OCI-LY7 (cell line): ENCODE measurements around the gene SPATS2L. TPM values are rescaled to one million over a fixed set of nuclear protein-coding genes. Genes with fewer than 3 reads are reported as not detected.

Source experiments
- BruUV-seq: library from RNA; stranded (reverse); fragments of 400-500 nt; replicated peaks from 2 replicates; lab custom pipeline; 2021; lab: Mats Ljungman, UMichigan
- CTCF ChIA-PET: fragments of 300-600 bp; sonication (Branson Sonifier 250); formaldehyde crosslinking; loops from one replicate; lab custom pipeline; 2022; ENCODE audit warnings: antibody characterized with exemption; ENCODE audit not compliant: unreplicated experiment; lab: Charles Lee
- POLR2A ChIA-PET: fragments of 300-600 bp; sonication (Branson Sonifier 250); formaldehyde crosslinking; loops from one replicate; lab custom pipeline; 2022; ENCODE audit warnings: antibody characterized with exemption; lab: Charles Lee
- DNase-seq: peaks from one replicate; pipeline ENCODE4 v3.0.0-alpha.2; 2015; ENCODE audit warnings: low spot score
- H2AFZ ChIP-seq: fragments of 200-600 bp; sonication (generic), shearing (Covaris generic); 2 replicates; pipeline ENCODE4 v1.6.1; 2014; ENCODE audit warnings: mild to moderate bottlenecking, antibody characterized with exemption, low read length, moderate library complexity
- H3K27ac ChIP-seq: fragments of 200-600 bp; sonication (generic); 2 replicates; pipeline ENCODE4 v1.5.1; 2014; ENCODE audit warnings: mixed run types, low read depth, mild to moderate bottlenecking, moderate library complexity, low read length, inconsistent platforms; ENCODE audit not compliant: poor library complexity, severe bottlenecking
- H3K36me3 ChIP-seq: fragments of 200-600 bp; sonication (generic); 2 replicates; pipeline ENCODE4 v1.6.1; 2014; ENCODE audit warnings: mild to moderate bottlenecking, antibody characterized with exemption, low read length, moderate library complexity, mixed read lengths; ENCODE audit not compliant: insufficient read depth
- H3K4me1 ChIP-seq: fragments of 200-600 bp; sonication (generic); 2 replicates; pipeline ENCODE4 v1.5.1; 2014; ENCODE audit warnings: mild to moderate bottlenecking, low read length; ENCODE audit not compliant: insufficient read depth, poor library complexity, severe bottlenecking
- H3K4me2 ChIP-seq: fragments of 200-600 bp; sonication (generic); 2 replicates; pipeline ENCODE4 v1.6.1; 2014; ENCODE audit warnings: mild to moderate bottlenecking, low read length
- H3K4me3 ChIP-seq: fragments of 200-600 bp; sonication (generic); 2 replicates; pipeline ENCODE4 v1.5.1; 2014; ENCODE audit warnings: mild to moderate bottlenecking, low read depth, low read length; ENCODE audit not compliant: poor library complexity, severe bottlenecking
- H3K79me2 ChIP-seq: fragments of 200-600 bp; sonication (generic); 2 replicates; pipeline ENCODE4 v1.6.1; 2016; ENCODE audit warnings: low read depth, mild to moderate bottlenecking, low read length, moderate library complexity, mixed read lengths; ENCODE audit not compliant: insufficient read depth
- H3K9me2 ChIP-seq: fragments of 200-600 bp; sonication (generic); 2 replicates; pipeline ENCODE4 v1.6.1; 2016; ENCODE audit warnings: mild to moderate bottlenecking, low read length, mixed read lengths; ENCODE audit not compliant: insufficient read depth
- H3K9me3 ChIP-seq: fragments of 200-600 bp; sonication (generic); 2 replicates; pipeline ENCODE4 v1.6.1; 2014; ENCODE audit warnings: mild to moderate bottlenecking, mixed run types, low read length, mixed read lengths
- H4K20me1 ChIP-seq: fragments of 200-600 bp; sonication (generic); 2 replicates; pipeline ENCODE4 v1.6.1; 2014; ENCODE audit warnings: mild to moderate bottlenecking, antibody characterized with exemption, low read length, moderate library complexity, mixed read lengths; ENCODE audit not compliant: insufficient read depth
- CTCF ChIP-seq: fragments of 200-600 bp; sonication (generic); conservative IDR thresholded peaks from 2 replicates; pipeline ENCODE4 v1.5.1; 2014; ENCODE audit warnings: mild to moderate bottlenecking, antibody characterized with exemption, low read length, moderate library complexity, mixed read lengths
- EZH2phosphoT487 ChIP-seq: fragments of 200-600 bp; sonication (generic); IDR thresholded peaks from 2 replicates; pipeline ENCODE4 v1.6.1; 2018; ENCODE audit warnings: low read depth, borderline replicate concordance, mild to moderate bottlenecking, mixed run types, antibody characterized with exemption, low read length, moderate library complexity, mixed read lengths
- intact Hi-C: fragments of 100-400 bp; cut with micrococcal nuclease; formaldehyde crosslinking; loops from one replicate; pipeline ENCODE4 v1.10.0; 2022; ENCODE audit not compliant: unreplicated experiment
- total RNA-seq, 2 experiments: library from RNA; depleted of rRNA in 1 of 2; stranded (reverse); fragments of >200 nt in 1 of 2; shearing (Covaris generic) in 1 of 2; gene quantifications; 2 replicates each; pipeline ENCODE4 v1.2.3, GENCODE V29; 2014 to 2022

The SPATS2L gene
- total RNA-seq, 2 experiments from 2014 or later: 3.1 to 5.2 TPM

GRCh38 chr2:200454927-200455801 is 148.7 kb downstream of the SPATS2L start:
- CTCF ChIA-PET: no interaction called here
- H4K20me1 ChIP-seq: no peaks in the 10 kb centered on the region
- TF ChIP-seq CTCF: no peak
- TF ChIP-seq EZH2phosphoT487: no peak
- no peaks in the 10 kb centered on the region for H3K79me2 ChIP-seq
- no peak overlapping the region for H3K4me3 ChIP-seq
- no peaks in the 10 kb centered on the region for H3K36me3 ChIP-seq
- no peak overlapping the region; the same call in 1 of the 2 replicates for H2AFZ ChIP-seq
- POLR2A ChIA-PET: interaction anchor here (0.6 to 1.5 kb wide), 4 partner anchors 9 to 470 kb away, joined by 3 to 7 read pairs (median 3); no protein-coding TSS in a partner anchor
- no peak for DNase-seq
- intact Hi-C loops: no loop called here
- no peaks in the 10 kb centered on the region for H3K9me2 ChIP-seq
- H3K4me1 ChIP-seq: peaks cover 29% of the 10 kb centered on the region
- no peak overlapping the region for H3K27ac ChIP-seq
- H3K4me2 ChIP-seq: 0 out of 2 replicates have a peak overlapping the region, but pooled peaks have one; percentile 12
- no TSS peak for BruUV-seq
- H3K9me3 ChIP-seq: peaks cover 5% of the 10 kb centered on the region; the same call in 1 of the 2 replicates

GRCh38 chr2:200455958-200456421 is 149.5 kb downstream of the SPATS2L start:
- Histone ChIP-seq H3K4me1 (peaks cover 27% of the 10 kb centered on the region), H4K20me1 (no peaks in the 10 kb centered on the region), H3K9me3 (peaks cover 5% of the 10 kb centered on the region; the same call in 1 of the 2 replicates), H2AFZ (peak overlapping the region; percentile 32; the same call in 1 of the 2 replicates), H3K27ac (no peak overlapping the region), H3K36me3 (no peaks in the 10 kb centered on the region), H3K4me2 (peak overlapping the region; percentile 12; the same call in 1 of the 2 replicates), H3K4me3 (no peak overlapping the region), H3K79me2 (no peaks in the 10 kb centered on the region), H3K9me2 (no peaks in the 10 kb centered on the region)
- peak; percentile 58 for DNase-seq
- intact Hi-C loops: no loop called here
- ChIA-PET CTCF (no interaction called here), POLR2A (interaction anchor here (0.6 to 1.5 kb wide), 4 partner anchors 10 to 471 kb away, joined by 3 to 5 read pairs (median 3); no protein-coding TSS in a partner anchor)
- TF ChIP-seq EZH2phosphoT487: no peak
- TF ChIP-seq CTCF: no peak
- BruUV-seq: no TSS peak
